Measurements from ENCODE around the gene ZNF785. TPM values are rescaled to one million over a fixed set of nuclear protein-coding genes. Genes with fewer than 3 reads are reported as not detected.
A peak's percentile ranks its signal among the peaks of the same experiment; 100 is the strongest.

The ZNF785 gene
- total RNA-seq, 1 experiment from 2014 or later = 16.0 TPM

GRCh38 chr16:30609926-30610839 is 24.7 kb upstream of the ZNF785 start, which contains the start of gene ZNF689 (continued):
- TF ChIP-seq KAT7 (CRISPR knock-in tag; IDR thresholded peaks at IDR 0.05; ENCODE audit: borderline replicate concordance) = 0 out of 2 replicates have a peak, but pooled peaks have one; percentile 81

GRCh38 chr16:30609002-30609925 is 23.8 kb upstream of the ZNF785 start:
- POLR2A ChIA-PET = interaction anchor here (0.6 to 2.3 kb wide), 9 partner anchors 7 to 231 kb away, joined by 3 to 14 read pairs (median 5); partner anchors contain the start of genes DCTPP1, ZNF688 and ZNF785
- TF ChIP-seq FOXK1 (CRISPR knock-in tag; IDR thresholded peaks at IDR 0.05) (peak; percentile 22; the same call in 1 of the 2 replicates), ZNF425 (CRISPR knock-in tag; conservative IDR thresholded peaks at IDR 0.05) (no peak), RELA (CRISPR knock-in tag; IDR thresholded peaks at IDR 0.05; ENCODE audit: borderline replicate concordance) (0 out of 2 replicates have a peak, but pooled peaks have one; percentile 20), HMGXB4 (CRISPR knock-in tag; IDR thresholded peaks at IDR 0.05) (no peak), NFYB (CRISPR knock-in tag; conservative IDR thresholded peaks at IDR 0.05; ENCODE audit: low read depth) (no peak), ZNF512 (CRISPR knock-in tag; IDR thresholded peaks at IDR 0.05; ENCODE audit: borderline replicate concordance) (no peak), CREB1 (CRISPR knock-in tag; IDR thresholded peaks at IDR 0.05) (no peak), NFATC4 (CRISPR knock-in tag; IDR thresholded peaks at IDR 0.05) (no peak), USF2 (CRISPR knock-in tag; IDR thresholded peaks at IDR 0.05) (no peak), GABPB1 (CRISPR knock-in tag; IDR thresholded peaks at IDR 0.05) (0 out of 2 replicates have a peak, but pooled peaks have one; percentile 12), CREM (CRISPR knock-in tag; IDR thresholded peaks at IDR 0.05) (0 out of 2 replicates have a peak, but pooled peaks have one; percentile 3), AFF4 (CRISPR knock-in tag; IDR thresholded peaks at IDR 0.05; ENCODE audit: borderline replicate concordance) (no peak), FOXP4 (CRISPR knock-in tag; IDR thresholded peaks at IDR 0.05) (0 out of 2 replicates have a peak, but pooled peaks have one; percentile 51), IRF2 (CRISPR knock-in tag; IDR thresholded peaks at IDR 0.05; ENCODE audit: borderline replicate concordance, low read depth) (no peak), ZBTB43 (CRISPR knock-in tag; IDR thresholded peaks at IDR 0.05) (no peak), ZNF232 (CRISPR knock-in tag; IDR thresholded peaks at IDR 0.05) (0 out of 2 replicates have a peak, but pooled peaks have one; percentile 61)

More at GRCh38 chr16:30609002-30609925, 23.8 kb upstream of the ZNF785 start:
- no peaks in the 10 kb centered on the region for H3K9me3 Mint-ChIP-seq
- H3K27ac Mint-ChIP-seq = peak overlapping the region; percentile 41; the same call in 1 of the 2 replicates
- DNase-seq (ENCODE audit: low spot score) = peak; percentile 46
- peaks cover 24% of the 10 kb centered on the region for H3K36me3 Mint-ChIP-seq
- CTCF ChIA-PET = interaction anchor here (0.5 to 3.8 kb wide), 11 partner anchors 11 to 200 kb away, joined by 3 to 18 read pairs (median 6); partner anchors contain the start of gene DCTPP1
- no peaks in the 10 kb centered on the region; the same call in 1 of the 2 replicates for H3K27me3 Mint-ChIP-seq (ENCODE audit: low read depth)
- ATAC-seq = peak; percentile 32
- peaks cover 3% of the 10 kb centered on the region; the same call in 1 of the 2 replicates for H3K4me1 Mint-ChIP-seq
- H3K4me3 Mint-ChIP-seq = peak overlapping the region; percentile 84
